GM23338 (cell line): ENCODE data around the gene ADGRB2.

Experiments used
- CREB1 ChIP-seq: fragments of 250-450 bp; sonication (Bioruptor Pico); IDR thresholded peaks from 2 replicates; pipeline ENCODE4 v1.5.0; 2020; ENCODE audit warnings: low read depth, mild to moderate bottlenecking, moderate library complexity
- ETS1 ChIP-seq: IDR thresholded peaks from 2 replicates; pipeline ENCODE4 v1.6.1; 2016; ENCODE audit warnings: antibody characterized with exemption
- EZH2 ChIP-seq: fragments of 200-600 bp; sonication (generic); IDR thresholded peaks from one replicate; pipeline ENCODE4 v1.8.0; 2017; ENCODE audit warnings: antibody characterized with exemption, mild to moderate bottlenecking, low read depth; ENCODE audit not compliant: unreplicated experiment
- EZH2phosphoT487 ChIP-seq: fragments of 200-600 bp; sonication (generic); IDR thresholded peaks from one replicate; pipeline ENCODE4 v1.8.1; 2018; ENCODE audit warnings: antibody characterized with exemption; ENCODE audit not compliant: unreplicated experiment
- JUNB ChIP-seq: IDR thresholded peaks from one replicate; pipeline ENCODE4 v1.6.1; 2016; ENCODE audit warnings: antibody characterized with exemption; ENCODE audit not compliant: unreplicated experiment
- POLR2AphosphoS5 ChIP-seq: IDR thresholded peaks from 2 replicates; pipeline ENCODE4 v1.6.1; 2016; ENCODE audit warnings: antibody characterized with exemption, low read depth
- REST ChIP-seq: IDR thresholded peaks from one replicate; pipeline ENCODE4 v1.6.1; 2018; ENCODE audit warnings: antibody characterized with exemption; ENCODE audit not compliant: unreplicated experiment
- STAT1 ChIP-seq: IDR thresholded peaks from one replicate; pipeline ENCODE4 v1.6.1; 2016; ENCODE audit warnings: antibody characterized with exemption; ENCODE audit not compliant: unreplicated experiment
- ZNF331 ChIP-seq: fragments of 250-450 bp; sonication (Bioruptor Pico); IDR thresholded peaks from 2 replicates; pipeline ENCODE4 v1.5.0; 2020; ENCODE audit warnings: low read depth, mild to moderate bottlenecking, moderate library complexity
- TF ChIP-seq, protein P1 (sequence below), 2 experiments: fragments of 200-600 bp in 1 of 2; sonication (generic) in 1 of 2; conservative IDR thresholded peaks; 2 replicates each; pipeline versions ENCODE4 v1.5.1 to v1.6.1; 2016 to 2017; ENCODE audit warnings: antibody characterized with exemption in 2 of 2, low read depth in 2 of 2, mild to moderate bottlenecking in 2 of 2, moderate library complexity in 1 of 2
- TF ChIP-seq, protein P2 (sequence below): fragments of 250-450 bp; sonication (Bioruptor Pico); IDR thresholded peaks from 2 replicates; pipeline ENCODE4 v1.5.0; 2020; ENCODE audit warnings: mild to moderate bottlenecking, moderate library complexity

GRCh38 chr1:31785947-31786290 lies 21.8 kb upstream of the ADGRB2 start:
- TF ChIP-seq CREB1 (CRISPR knock-in tag) (no peak), REST (no peak), EZH2 (no peak), POLR2AphosphoS5 (no peak), ETS1 (no peak), ZNF331 (CRISPR knock-in tag) (no peak), EZH2phosphoT487 (no peak), STAT1 (no peak), JUNB (no peak)
- TF ChIP-seq, protein P1, sequence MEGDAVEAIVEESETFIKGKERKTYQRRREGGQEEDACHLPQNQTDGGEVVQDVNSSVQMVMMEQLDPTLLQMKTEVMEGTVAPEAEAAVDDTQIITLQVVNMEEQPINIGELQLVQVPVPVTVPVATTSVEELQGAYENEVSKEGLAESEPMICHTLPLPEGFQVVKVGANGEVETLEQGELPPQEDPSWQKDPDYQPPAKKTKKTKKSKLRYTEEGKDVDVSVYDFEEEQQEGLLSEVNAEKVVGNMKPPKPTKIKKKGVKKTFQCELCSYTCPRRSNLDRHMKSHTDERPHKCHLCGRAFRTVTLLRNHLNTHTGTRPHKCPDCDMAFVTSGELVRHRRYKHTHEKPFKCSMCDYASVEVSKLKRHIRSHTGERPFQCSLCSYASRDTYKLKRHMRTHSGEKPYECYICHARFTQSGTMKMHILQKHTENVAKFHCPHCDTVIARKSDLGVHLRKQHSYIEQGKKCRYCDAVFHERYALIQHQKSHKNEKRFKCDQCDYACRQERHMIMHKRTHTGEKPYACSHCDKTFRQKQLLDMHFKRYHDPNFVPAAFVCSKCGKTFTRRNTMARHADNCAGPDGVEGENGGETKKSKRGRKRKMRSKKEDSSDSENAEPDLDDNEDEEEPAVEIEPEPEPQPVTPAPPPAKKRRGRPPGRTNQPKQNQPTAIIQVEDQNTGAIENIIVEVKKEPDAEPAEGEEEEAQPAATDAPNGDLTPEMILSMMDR (conservative IDR thresholded peaks at IDR 0.05; ENCODE audit: low read depth in 2 of 2) = no peak
- TF ChIP-seq, protein P2, sequence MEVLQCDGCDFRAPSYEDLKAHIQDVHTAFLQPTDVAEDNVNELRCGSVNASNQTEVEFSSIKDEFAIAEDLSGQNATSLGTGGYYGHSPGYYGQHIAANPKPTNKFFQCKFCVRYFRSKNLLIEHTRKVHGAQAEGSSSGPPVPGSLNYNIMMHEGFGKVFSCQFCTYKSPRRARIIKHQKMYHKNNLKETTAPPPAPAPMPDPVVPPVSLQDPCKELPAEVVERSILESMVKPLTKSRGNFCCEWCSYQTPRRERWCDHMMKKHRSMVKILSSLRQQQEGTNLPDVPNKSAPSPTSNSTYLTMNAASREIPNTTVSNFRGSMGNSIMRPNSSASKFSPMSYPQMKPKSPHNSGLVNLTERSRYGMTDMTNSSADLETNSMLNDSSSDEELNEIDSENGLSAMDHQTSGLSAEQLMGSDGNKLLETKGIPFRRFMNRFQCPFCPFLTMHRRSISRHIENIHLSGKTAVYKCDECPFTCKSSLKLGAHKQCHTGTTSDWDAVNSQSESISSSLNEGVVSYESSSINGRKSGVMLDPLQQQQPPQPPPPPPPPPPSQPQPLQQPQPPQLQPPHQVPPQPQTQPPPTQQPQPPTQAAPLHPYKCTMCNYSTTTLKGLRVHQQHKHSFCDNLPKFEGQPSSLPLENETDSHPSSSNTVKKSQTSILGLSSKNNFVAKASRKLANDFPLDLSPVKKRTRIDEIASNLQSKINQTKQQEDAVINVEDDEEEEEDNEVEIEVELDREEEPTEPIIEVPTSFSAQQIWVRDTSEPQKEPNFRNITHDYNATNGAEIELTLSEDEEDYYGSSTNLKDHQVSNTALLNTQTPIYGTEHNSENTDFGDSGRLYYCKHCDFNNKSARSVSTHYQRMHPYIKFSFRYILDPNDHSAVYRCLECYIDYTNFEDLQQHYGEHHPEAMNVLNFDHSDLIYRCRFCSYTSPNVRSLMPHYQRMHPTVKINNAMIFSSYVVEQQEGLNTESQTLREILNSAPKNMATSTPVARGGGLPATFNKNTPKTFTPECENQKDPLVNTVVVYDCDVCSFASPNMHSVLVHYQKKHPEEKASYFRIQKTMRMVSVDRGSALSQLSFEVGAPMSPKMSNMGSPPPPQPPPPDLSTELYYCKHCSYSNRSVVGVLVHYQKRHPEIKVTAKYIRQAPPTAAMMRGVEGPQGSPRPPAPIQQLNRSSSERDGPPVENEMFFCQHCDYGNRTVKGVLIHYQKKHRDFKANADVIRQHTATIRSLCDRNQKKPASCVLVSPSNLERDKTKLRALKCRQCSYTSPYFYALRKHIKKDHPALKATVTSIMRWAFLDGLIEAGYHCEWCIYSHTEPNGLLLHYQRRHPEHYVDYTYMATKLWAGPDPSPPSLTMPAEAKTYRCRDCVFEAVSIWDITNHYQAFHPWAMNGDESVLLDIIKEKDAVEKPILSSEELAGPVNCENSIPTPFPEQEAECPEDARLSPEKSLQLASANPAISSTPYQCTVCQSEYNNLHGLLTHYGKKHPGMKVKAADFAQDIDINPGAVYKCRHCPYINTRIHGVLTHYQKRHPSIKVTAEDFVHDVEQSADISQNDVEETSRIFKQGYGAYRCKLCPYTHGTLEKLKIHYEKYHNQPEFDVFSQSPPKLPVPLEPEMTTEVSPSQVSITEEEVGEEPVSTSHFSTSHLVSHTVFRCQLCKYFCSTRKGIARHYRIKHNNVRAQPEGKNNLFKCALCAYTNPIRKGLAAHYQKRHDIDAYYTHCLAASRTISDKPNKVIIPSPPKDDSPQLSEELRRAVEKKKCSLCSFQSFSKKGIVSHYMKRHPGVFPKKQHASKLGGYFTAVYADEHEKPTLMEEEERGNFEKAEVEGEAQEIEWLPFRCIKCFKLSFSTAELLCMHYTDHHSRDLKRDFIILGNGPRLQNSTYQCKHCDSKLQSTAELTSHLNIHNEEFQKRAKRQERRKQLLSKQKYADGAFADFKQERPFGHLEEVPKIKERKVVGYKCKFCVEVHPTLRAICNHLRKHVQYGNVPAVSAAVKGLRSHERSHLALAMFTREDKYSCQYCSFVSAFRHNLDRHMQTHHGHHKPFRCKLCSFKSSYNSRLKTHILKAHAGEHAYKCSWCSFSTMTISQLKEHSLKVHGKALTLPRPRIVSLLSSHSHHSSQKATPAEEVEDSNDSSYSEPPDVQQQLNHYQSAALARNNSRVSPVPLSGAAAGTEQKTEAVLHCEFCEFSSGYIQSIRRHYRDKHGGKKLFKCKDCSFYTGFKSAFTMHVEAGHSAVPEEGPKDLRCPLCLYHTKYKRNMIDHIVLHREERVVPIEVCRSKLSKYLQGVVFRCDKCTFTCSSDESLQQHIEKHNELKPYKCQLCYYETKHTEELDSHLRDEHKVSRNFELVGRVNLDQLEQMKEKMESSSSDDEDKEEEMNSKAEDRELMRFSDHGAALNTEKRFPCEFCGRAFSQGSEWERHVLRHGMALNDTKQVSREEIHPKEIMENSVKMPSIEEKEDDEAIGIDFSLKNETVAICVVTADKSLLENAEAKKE (CRISPR knock-in tag) = no peak
